ENCODE measurements around the gene TRIO.

Gene TRIO

GRCh38 chr5:14148483-14148882, 5.3 kb downstream of the TRIO start:
- Histone ChIP-seq H3K36me3 (no peaks in the 10 kb centered on the region), H3K4me3 (ENCODE audit: low read depth in 1 of 2, low read length in 1 of 2) (no peak overlapping the region), H3K27ac (no peak overlapping the region), H3K9me3 (no peaks in the 10 kb centered on the region), H3K4me1 (ENCODE audit: control insufficient read depth in 1 of 2, insufficient read depth in 1 of 2, low read depth in 1 of 2, low read length in 1 of 2) (peaks cover 10 to 14% of the 10 kb centered on the region in 2 experiments), H3K27me3 (peaks cover 32% of the 10 kb centered on the region)
- no peak for TF ChIP-seq CTCF (IDR thresholded peaks at IDR 0.05)

GRCh38 chr5:14148890-14149671, 5.9 kb downstream of the TRIO start:
- no peak overlapping the region for H3K27ac ChIP-seq
- H3K4me1 ChIP-seq (ENCODE audit: control insufficient read depth in 1 of 2, insufficient read depth in 1 of 2, low read depth in 1 of 2, low read length in 1 of 2) = peaks cover 8 to 18% of the 10 kb centered on the region in 2 experiments
- no peak for TF ChIP-seq CTCF (IDR thresholded peaks at IDR 0.05)
- no peaks in the 10 kb centered on the region for H3K9me3 ChIP-seq
- no peak overlapping the region for H3K4me3 ChIP-seq (ENCODE audit: low read depth in 1 of 2, low read length in 1 of 2)
- peaks cover 28% of the 10 kb centered on the region for H3K27me3 ChIP-seq
- H3K36me3 ChIP-seq = no peaks in the 10 kb centered on the region

- Histone ChIP-seq H3K4me1 (ENCODE audit: control insufficient read depth in 1 of 2, insufficient read depth in 1 of 2, low read depth in 1 of 2, low read length in 1 of 2) (peaks cover 11 to 18% of the 10 kb centered on the region in 2 experiments), H3K4me3 (ENCODE audit: low read depth in 1 of 2, low read length in 1 of 2) (no peak overlapping the region), H3K36me3 (no peaks in the 10 kb centered on the region), H3K27me3 (peaks cover 21% of the 10 kb centered on the region), H3K9me3 (no peaks in the 10 kb centered on the region), H3K27ac (no peak overlapping the region)
- TF ChIP-seq CTCF (IDR thresholded peaks at IDR 0.05) = no peak
Measured at GRCh38 chr5:14149672-14150274, 6.6 kb downstream of the TRIO start.

- no peaks in the 10 kb centered on the region for H3K36me3 ChIP-seq
- peaks cover 11 to 18% of the 10 kb centered on the region in 2 experiments for H3K4me1 ChIP-seq (ENCODE audit: control insufficient read depth in 1 of 2, insufficient read depth in 1 of 2, low read depth in 1 of 2, low read length in 1 of 2)
- H3K27me3 ChIP-seq = peaks cover 5% of the 10 kb centered on the region
- no peaks in the 10 kb centered on the region for H3K9me3 ChIP-seq
- H3K4me3 ChIP-seq (ENCODE audit: low read depth in 1 of 2, low read length in 1 of 2) = no peak overlapping the region
- H3K27ac ChIP-seq = no peak overlapping the region
- TF ChIP-seq CTCF (IDR thresholded peaks at IDR 0.05) = no peak
Measured at GRCh38 chr5:14151416-14151815, 8.3 kb downstream of the TRIO start.

GRCh38 chr5:14153071-14153864, 10.1 kb downstream of the TRIO start:
- Histone ChIP-seq H3K9me3 (no peaks in the 10 kb centered on the region), H3K27ac (no peak overlapping the region), H3K27me3 (no peaks in the 10 kb centered on the region), H3K36me3 (no peaks in the 10 kb centered on the region), H3K4me1 (ENCODE audit: control insufficient read depth in 1 of 2, insufficient read depth in 1 of 2, low read depth in 1 of 2, low read length in 1 of 2) (peaks cover 11 to 18% of the 10 kb centered on the region in 2 experiments), H3K4me3 (ENCODE audit: low read depth in 1 of 2, low read length in 1 of 2) (no peak overlapping the region)
- TF ChIP-seq CTCF (IDR thresholded peaks at IDR 0.05) = no peak

All from neutrophil (primary cell).